ENCODE measurements around the gene EGFL7. TPM values are rescaled to one million over a fixed set of nuclear protein-coding genes. Genes with fewer than 3 reads are reported as not detected.

EGFL7 gene
- total RNA-seq, 1 donor from 2014 or later, result 3.2 TPM

Other genes starting within 250 kb of the EGFL7 start
- gene INPP5E, start 223.1 kb upstream of the EGFL7 start, total RNA-seq, result 19.6 and 20.6 TPM in 2 replicates
- gene SEC16A, start 179.9 kb upstream of the EGFL7 start, total RNA-seq, result 79.2 and 81.2 TPM in 2 replicates
- gene NOTCH1, start 116.9 kb upstream of the EGFL7 start, total RNA-seq, result 108 and 113 TPM in 2 replicates
- gene AGPAT2, start 24.5 kb downstream of the EGFL7 start, total RNA-seq, result 25.6 and 25.9 TPM in 2 replicates
- 1.1 and 1.5 TPM in 2 replicates for gene DIPK1B, start 49.7 kb downstream of the EGFL7 start, total RNA-seq
- 1.1 and 1.7 TPM in 2 replicates for gene LCN10, start 80.0 kb downstream of the EGFL7 start, total RNA-seq
- not detected in 2 replicates for gene LCN6, start 85.6 kb downstream of the EGFL7 start, total RNA-seq
- not detected in 2 replicates for gene LCN8, start 95.3 kb downstream of the EGFL7 start, total RNA-seq
- not detected in 2 replicates for gene LCN15, start 101.6 kb downstream of the EGFL7 start, total RNA-seq
- 36.1 and 40.1 TPM in 2 replicates for gene TMEM141, start 128.4 kb downstream of the EGFL7 start, total RNA-seq
- 0.14 and 0.42 TPM in 2 replicates for gene CCDC183, start 133.4 kb downstream of the EGFL7 start, total RNA-seq
- gene RABL6, start 145.0 kb downstream of the EGFL7 start, total RNA-seq, result 116 and 119 TPM in 2 replicates
- 5.7 and 5.9 TPM in 2 replicates for gene AJM1, start 179.6 kb downstream of the EGFL7 start, total RNA-seq
- gene PHPT1, start 186.5 kb downstream of the EGFL7 start, total RNA-seq, result 134 and 145 TPM in 2 replicates
- gene MAMDC4, start 189.4 kb downstream of the EGFL7 start, total RNA-seq, result 24.7 and 30.1 TPM in 2 replicates
- 378 and 380 TPM in 2 replicates for gene EDF1, start 203.4 kb downstream of the EGFL7 start, total RNA-seq
- 61.6 and 66.6 TPM in 2 replicates for gene TRAF2, start 223.6 kb downstream of the EGFL7 start, total RNA-seq